HepG2 (cell line): Measurements from ENCODE around the gene FEM1C. TPM values are rescaled to one million over a fixed set of nuclear protein-coding genes. Genes with fewer than 3 reads are reported as not detected.

Experiments
- AKNA ChIP-seq: sonication (generic); formaldehyde crosslinking; IDR thresholded peaks from 2 replicates; pipeline ENCODE4 v1.4.0; 2020; ENCODE audit warnings: missing genetic modification reagents, borderline replicate concordance
- ARID3A ChIP-seq: IDR thresholded peaks from 2 replicates; pipeline ENCODE4 v1.6.1; 2012; ENCODE audit warnings: low read depth, low read length, improper control_type of control experiment
- CCAR2 ChIP-seq: fragments of 200-400 bp; formaldehyde crosslinking; optimal IDR thresholded peaks from 2 replicates; pipeline ENCODE3; 2018; ENCODE audit warnings: low read depth, mild to moderate bottlenecking, low read length, moderate library complexity
- DMAP1 ChIP-seq: IDR thresholded peaks from 2 replicates; pipeline ENCODE4 v1.6.1; 2016
- ELF4 ChIP-seq: sonication (generic); formaldehyde crosslinking; IDR thresholded peaks from 2 replicates; pipeline ENCODE4 v1.5.0; 2020; ENCODE audit warnings: missing genetic modification reagents, mild to moderate bottlenecking, moderate library complexity, borderline replicate concordance
- FOXA1 ChIP-seq, 2 experiments: fragments of 450-650 bp in 1 of 2; sonication (generic) in 1 of 2; formaldehyde crosslinking in 1 of 2; IDR thresholded peaks; 2 replicates each; pipeline versions ENCODE4 v1.4.0 to v1.6.1; 2016 to 2020; ENCODE audit warnings: missing genetic modification reagents in 1 of 2
- GABPB1 ChIP-seq: IDR thresholded peaks from 2 replicates; pipeline ENCODE4 v1.6.1; 2016; ENCODE audit warnings: mild to moderate bottlenecking, missing genetic modification reagents, moderate library complexity, missing compliant biosample characterization
- HNRNPUL1 ChIP-seq: fragments of 200-400 bp; formaldehyde crosslinking; IDR thresholded peaks from 2 replicates; pipeline ENCODE4 v1.6.1; 2017; ENCODE audit warnings: low read depth, mild to moderate bottlenecking, low read length, moderate library complexity
- HOXA9 ChIP-seq: sonication (generic); formaldehyde crosslinking; IDR thresholded peaks from 2 replicates; pipeline ENCODE4 v1.8.1; 2022; ENCODE audit warnings: missing genetic modification reagents, mild to moderate bottlenecking, moderate library complexity, borderline replicate concordance
- NBN ChIP-seq: fragments of 450-650 bp; conservative IDR thresholded peaks from 2 replicates; pipeline ENCODE4 v1.6.1; 2017
- NKX3-1 ChIP-seq: sonication (generic); formaldehyde crosslinking; IDR thresholded peaks from 2 replicates; pipeline ENCODE4 v1.5.0; 2020; ENCODE audit warnings: missing genetic modification reagents
- PHF21A ChIP-seq: sonication (generic); formaldehyde crosslinking; IDR thresholded peaks from 2 replicates; pipeline ENCODE4 v1.5.0; 2020; ENCODE audit warnings: mild to moderate bottlenecking, missing genetic modification reagents
- PTBP1 ChIP-seq: fragments of 200-400 bp; formaldehyde crosslinking; IDR thresholded peaks from 2 replicates; pipeline ENCODE4 v1.6.1; 2018; ENCODE audit warnings: low read length, low read depth; ENCODE audit not compliant: poor library complexity, severe bottlenecking
- SP1 ChIP-seq, 2 experiments: fragments of 450-650 bp in 1 of 2; sonication (generic) in 1 of 2; formaldehyde crosslinking in 1 of 2; IDR thresholded peaks; 2 replicates each; pipeline versions ENCODE4 v1.4.0 to v1.6.1; 2016 to 2020; ENCODE audit warnings: missing genetic modification reagents in 1 of 2
- TCF7 ChIP-seq: sonication (generic); IDR thresholded peaks from 2 replicates; pipeline ENCODE4 v1.6.1; 2016; ENCODE audit warnings: antibody characterized with exemption, low read depth
- ZBTB1 ChIP-seq: sonication (generic); formaldehyde crosslinking; IDR thresholded peaks from 2 replicates; pipeline ENCODE4 v1.4.0; 2020; ENCODE audit warnings: missing genetic modification reagents, borderline replicate concordance
- ZEB1 ChIP-seq: IDR thresholded peaks from 2 replicates; pipeline ENCODE4 v1.6.1; 2012; ENCODE audit warnings: mild to moderate bottlenecking, low read depth, inconsistent platforms; ENCODE audit not compliant: insufficient replicate concordance
- ZNF12 ChIP-seq: sonication (generic); formaldehyde crosslinking; IDR thresholded peaks from 2 replicates; pipeline ENCODE4 v1.5.0; 2020; ENCODE audit warnings: missing genetic modification reagents
- ZNF317 ChIP-seq: sonication (generic); formaldehyde crosslinking; IDR thresholded peaks from 2 replicates; pipeline ENCODE4 v1.5.0; 2020; ENCODE audit warnings: mild to moderate bottlenecking, missing genetic modification reagents
- ZNF350 ChIP-seq: sonication (generic); formaldehyde crosslinking; IDR thresholded peaks from 2 replicates; pipeline ENCODE4 v1.4.0; 2020; ENCODE audit warnings: mild to moderate bottlenecking, low read depth, missing genetic modification reagents, borderline replicate concordance
- ZNF431 ChIP-seq: sonication (generic); formaldehyde crosslinking; IDR thresholded peaks from 2 replicates; pipeline ENCODE4 v1.9.0; 2022; ENCODE audit warnings: missing genetic modification reagents, low read depth, mild to moderate bottlenecking, borderline replicate concordance
- ZNF607 ChIP-seq: sonication (generic); formaldehyde crosslinking; IDR thresholded peaks from 2 replicates; pipeline ENCODE4 v1.5.1; 2020; ENCODE audit warnings: missing genetic modification reagents, mild to moderate bottlenecking, borderline replicate concordance
- polyA plus RNA-seq, 8 experiments: library from polyadenylated mRNA; depleted of rRNA in 3 of 8; stranded (reverse) in 7 of 8; unstranded in 1 of 8; fragments of >200 nt; fragmentation: Illumina TruSeq in 4 of 8; extraction: Trizol in 4 of 8; gene quantifications; 2 replicates each; pipeline versions ENCODE4 v1.2.1 to v1.2.3, GENCODE V29; 2011 to 2016; ENCODE audit warnings: low read depth in 4 of 8, missing spikeins in 1 of 8, mixed read lengths in 1 of 8; ENCODE audit not compliant: insufficient read depth in 1 of 8
- total RNA-seq, 5 experiments: library from RNA; depleted of rRNA; stranded (reverse); fragments of >200 nt; fragmentation: Illumina TruSeq; extraction: Trizol; gene quantifications; 2 replicates each; pipeline ENCODE4 v1.2.3, GENCODE V29; 2016; ENCODE audit warnings: low read depth in 1 of 5
- TF ChIP-seq, protein P1 (sequence below): sonication (generic); formaldehyde crosslinking; IDR thresholded peaks from 2 replicates; pipeline ENCODE4 v1.8.1; 2023; ENCODE audit warnings: mild to moderate bottlenecking, missing genetic modification reagents, borderline replicate concordance

FEM1C gene
- total and polyA plus RNA-seq, 2 of the 13 experiments (the other 11 are each of a cell fraction or from before 2014, with no cell fraction given): 5.5 to 8.3 TPM

DNA sequence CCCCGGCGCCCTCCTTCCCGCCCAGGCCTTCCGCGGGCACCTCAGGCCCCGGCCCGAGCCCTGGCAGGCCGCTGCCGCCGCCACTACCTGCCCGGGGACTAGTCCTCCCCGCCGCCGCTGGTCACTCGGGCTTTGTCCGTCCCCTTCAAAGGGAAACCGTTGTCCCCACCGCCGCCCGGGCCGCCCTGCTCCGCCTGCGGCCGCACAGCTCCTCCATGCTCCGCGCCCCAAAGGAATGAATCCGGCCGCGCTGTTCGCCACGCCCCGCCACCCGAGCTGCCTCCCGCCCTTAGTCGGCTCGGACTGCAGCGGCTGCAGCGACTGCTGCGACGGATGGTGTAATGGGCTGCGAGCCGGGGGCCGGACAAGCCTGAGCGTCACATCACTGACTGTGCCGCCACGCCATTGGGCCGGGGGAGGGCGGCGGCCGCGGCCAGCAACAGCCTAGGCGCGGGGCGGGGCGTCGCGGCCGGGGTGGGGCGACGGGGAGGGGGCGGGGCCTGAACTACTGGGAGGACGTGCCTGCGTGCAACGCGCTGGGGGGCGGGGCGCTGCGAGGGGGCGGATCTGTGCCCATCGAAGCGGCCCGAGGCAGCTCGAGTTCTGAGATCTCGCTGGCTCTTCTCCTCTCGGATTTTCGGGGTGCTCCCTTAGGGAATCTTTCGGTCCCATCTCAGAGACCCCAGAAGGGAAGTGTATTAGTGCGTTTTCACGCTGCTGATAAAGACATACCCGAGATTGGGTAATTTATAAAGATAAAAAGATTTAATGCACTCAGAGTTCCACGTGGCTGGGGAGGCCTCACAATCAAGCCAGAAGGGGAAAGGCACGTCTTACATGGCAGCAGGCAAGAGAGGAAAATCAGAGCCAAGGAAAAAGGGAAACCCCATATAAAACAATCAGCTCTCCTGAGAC is at the start of gene FEM1C (continued):
- peak; percentile 65 for TF ChIP-seq PHF21A (CRISPR knock-in tag)
- TF ChIP-seq HNRNPUL1: 0 out of 2 replicates have a peak, but pooled peaks have one; percentile 49
- TF ChIP-seq NBN: no peak
- TF ChIP-seq HOXA9 (CRISPR knock-in tag): peak; percentile 52; the same call in 1 of the 2 replicates
- TF ChIP-seq, protein P1, sequence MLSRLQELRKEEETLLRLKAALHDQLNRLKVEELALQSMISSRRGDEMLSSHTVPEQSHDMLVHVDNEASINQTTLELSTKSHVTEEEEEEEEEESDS (CRISPR knock-in tag): peak; percentile 68; the same call in 1 of the 2 replicates
- no peak for TF ChIP-seq TCF7
- TF ChIP-seq ZNF431 (CRISPR knock-in tag): peak; percentile 100
- no peak for TF ChIP-seq AKNA
- TF ChIP-seq ELF4 (CRISPR knock-in tag): no peak
- peak; percentile 82 for TF ChIP-seq GABPB1 (CRISPR knock-in tag)
- peak; percentile 63; the same call in 1 of the 2 replicates for TF ChIP-seq ZNF317 (CRISPR knock-in tag)
- peak; percentile 60 for TF ChIP-seq DMAP1 (CRISPR knock-in tag)
- TF ChIP-seq NKX3-1 (CRISPR knock-in tag): no peak
- TF ChIP-seq CCAR2: no peak
- peak; percentile 66 for TF ChIP-seq ZNF350 (CRISPR knock-in tag)
- TF ChIP-seq ZEB1: no peak
- TF ChIP-seq PTBP1: no peak
- no peak for TF ChIP-seq FOXA1 (IDR thresholded peaks at IDR 0.05)
- TF ChIP-seq FOXA1 (CRISPR knock-in tag; IDR thresholded peaks at IDR 0.05): peak; percentile 43; the same call in 1 of the 2 replicates
- no peak for TF ChIP-seq SP1 (IDR thresholded peaks at IDR 0.05)
- peak; percentile 53 for TF ChIP-seq SP1 (CRISPR knock-in tag; IDR thresholded peaks at IDR 0.05)
- no peak for TF ChIP-seq ARID3A
- TF ChIP-seq ZBTB1 (CRISPR knock-in tag): no peak
- TF ChIP-seq ZNF12 (CRISPR knock-in tag): peak; percentile 100
- TF ChIP-seq ZNF607 (CRISPR knock-in tag): peak; percentile 92; the same call in 1 of the 2 replicates
